ENCODE results near the gene FAM185A. TPM values are rescaled to one million over a fixed set of nuclear protein-coding genes. Genes with fewer than 3 reads are reported as not detected.
"Not testable (repeated sequence)": the region's sequence is repeated elsewhere in the genome, so short reads cannot be mapped to it uniquely, and the experiment has no call there.

FAM185A gene
- total RNA-seq, 2 experiments from 2014 or later = 9.1 to 10.2 TPM

GRCh38 chr7:102770467-102770866 lies 21.7 kb downstream of the FAM185A start:
- CTCF ChIA-PET, POLR2A ChIA-PET: not testable (repeated sequence)

DNA sequence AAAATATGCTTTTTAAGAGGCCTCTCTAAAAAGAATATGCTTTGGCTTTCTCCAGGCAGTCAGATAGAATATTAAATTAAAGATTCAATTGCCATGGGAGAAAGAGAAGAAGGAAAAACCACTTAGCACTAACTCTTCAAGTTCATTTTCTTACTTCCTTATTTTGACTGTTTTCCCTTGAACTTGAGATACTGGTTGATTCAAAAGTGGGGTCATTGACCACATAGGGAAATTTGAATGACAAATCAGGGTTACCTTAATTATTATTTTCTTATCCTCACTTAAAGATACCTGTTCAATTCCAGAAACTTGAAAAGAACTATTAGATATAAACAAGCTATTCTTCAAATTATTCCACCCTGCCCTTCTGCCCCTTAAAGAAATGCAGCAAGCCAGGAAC lies 27.4 kb downstream of the FAM185A start:
- POLR2A ChIA-PET, CTCF ChIA-PET: not testable (repeated sequence)

GRCh38 chr7:102778663-102779062 lies 29.9 kb downstream of the FAM185A start:
- POLR2A ChIA-PET, CTCF ChIA-PET: not testable (repeated sequence)

GRCh38 chr7:102780926-102781325 lies 32.1 kb downstream of the FAM185A start:
- CTCF ChIA-PET, POLR2A ChIA-PET: not testable (repeated sequence)

- POLR2A ChIA-PET, CTCF ChIA-PET: not testable (repeated sequence)
Measured at GRCh38 chr7:102788770-102789169, 40.0 kb downstream of the FAM185A start.

DNA sequence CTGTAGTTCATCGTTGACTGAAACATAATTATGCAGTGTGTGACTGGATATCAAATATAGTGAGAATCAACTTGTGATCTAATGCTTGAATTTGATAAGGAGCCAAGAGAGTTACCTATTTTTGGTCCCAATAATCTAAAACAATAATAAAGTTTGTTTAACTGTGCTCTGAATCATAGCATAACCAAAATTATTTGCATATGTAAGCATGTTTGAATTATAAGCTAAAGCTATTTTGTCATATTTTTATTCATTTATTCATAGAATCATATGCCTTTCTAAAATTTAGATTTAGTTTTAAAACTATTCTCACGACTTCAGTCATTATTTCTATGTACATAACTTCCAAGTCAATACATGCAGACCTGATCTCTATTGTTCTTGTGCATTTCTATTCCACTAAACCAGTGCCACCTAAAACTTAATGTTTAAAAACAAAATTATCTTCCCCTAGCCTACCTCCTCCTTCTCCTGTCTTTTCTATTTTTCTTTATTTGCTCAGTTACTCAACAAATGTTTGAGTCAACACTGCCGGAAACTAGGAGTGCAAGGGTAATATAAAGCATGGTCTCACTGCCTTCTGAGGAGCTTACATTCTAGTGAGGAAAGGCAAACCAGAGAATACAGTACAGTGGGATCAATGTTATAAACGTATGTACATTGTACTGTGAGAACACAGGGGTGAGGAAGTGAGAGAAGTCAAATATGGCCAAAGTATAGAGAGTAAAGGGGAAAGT lies 41.7 kb downstream of the FAM185A start:
- POLR2A ChIA-PET, CTCF ChIA-PET: not testable (repeated sequence)

DNA sequence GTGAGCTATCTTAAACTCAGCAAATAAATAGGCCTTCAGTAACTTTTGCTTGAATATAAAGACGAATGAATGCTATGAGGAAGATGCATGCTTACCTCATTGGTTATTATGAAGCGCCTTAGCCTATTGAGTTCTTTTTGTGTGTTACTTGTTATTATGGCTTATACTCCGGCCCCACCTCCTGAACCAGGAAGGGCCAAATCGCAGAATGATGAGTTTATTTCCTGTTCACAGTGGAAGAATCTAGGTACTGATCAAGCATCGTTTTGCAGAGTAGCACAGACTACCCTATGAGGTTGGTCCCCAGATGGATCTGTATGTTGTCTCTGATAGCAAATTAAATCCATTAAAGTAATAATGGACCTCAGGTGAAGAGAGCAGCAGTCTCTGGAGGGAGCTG lies 42.6 kb downstream of the FAM185A start:
- CTCF ChIA-PET, POLR2A ChIA-PET: not testable (repeated sequence)

- POLR2A ChIA-PET, CTCF ChIA-PET: not testable (repeated sequence)
Measured at GRCh38 chr7:102791831-102792230, 43.0 kb downstream of the FAM185A start.

DNA sequence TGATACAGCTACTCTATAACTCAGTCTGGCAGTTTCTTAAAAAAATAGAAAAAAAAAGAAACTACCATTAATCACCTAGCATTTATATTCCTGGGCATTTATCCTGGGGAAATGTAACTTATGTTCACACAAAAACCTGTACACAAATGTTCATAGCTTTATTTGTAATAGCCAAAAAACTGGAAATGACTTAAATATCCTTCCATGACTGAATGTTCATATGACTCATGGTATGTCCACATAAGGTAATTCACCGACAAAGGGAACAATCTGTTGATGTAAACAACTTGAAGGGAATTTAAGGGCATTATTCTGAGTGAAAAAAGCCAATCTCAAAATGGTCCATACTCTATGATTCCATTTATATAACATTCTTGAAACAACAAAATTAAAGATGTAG lies 45.8 kb downstream of the FAM185A start:
- CTCF ChIA-PET = interaction anchor here (0.6 kb wide), 2 partner anchors 236 to 506 kb away, joined by 3 to 5 read pairs; no protein-coding TSS in a partner anchor
- POLR2A ChIA-PET = not testable (repeated sequence)

GRCh38 chr7:102795987-102796595 lies 47.3 kb downstream of the FAM185A start:
- CTCF ChIA-PET, POLR2A ChIA-PET: not testable (repeated sequence)

- ChIA-PET CTCF (no interaction called here), POLR2A (interaction anchor here (0.7 kb wide), 1 partner anchor 122 kb away, joined by 5 read pairs; no protein-coding TSS in a partner anchor)
Measured at GRCh38 chr7:102806613-102807012, 57.8 kb downstream of the FAM185A start.

GRCh38 chr7:102810916-102811315 lies 62.1 kb downstream of the FAM185A start:
- CTCF ChIA-PET = no interaction called here

GRCh38 chr7:102811942-102812678 lies 63.3 kb downstream of the FAM185A start:
- ChIA-PET POLR2A (no interaction called here), CTCF (no interaction called here)

More at GRCh38 chr7:102810916-102811315, 62.1 kb downstream of the FAM185A start:
- POLR2A ChIA-PET = no interaction called here

DNA sequence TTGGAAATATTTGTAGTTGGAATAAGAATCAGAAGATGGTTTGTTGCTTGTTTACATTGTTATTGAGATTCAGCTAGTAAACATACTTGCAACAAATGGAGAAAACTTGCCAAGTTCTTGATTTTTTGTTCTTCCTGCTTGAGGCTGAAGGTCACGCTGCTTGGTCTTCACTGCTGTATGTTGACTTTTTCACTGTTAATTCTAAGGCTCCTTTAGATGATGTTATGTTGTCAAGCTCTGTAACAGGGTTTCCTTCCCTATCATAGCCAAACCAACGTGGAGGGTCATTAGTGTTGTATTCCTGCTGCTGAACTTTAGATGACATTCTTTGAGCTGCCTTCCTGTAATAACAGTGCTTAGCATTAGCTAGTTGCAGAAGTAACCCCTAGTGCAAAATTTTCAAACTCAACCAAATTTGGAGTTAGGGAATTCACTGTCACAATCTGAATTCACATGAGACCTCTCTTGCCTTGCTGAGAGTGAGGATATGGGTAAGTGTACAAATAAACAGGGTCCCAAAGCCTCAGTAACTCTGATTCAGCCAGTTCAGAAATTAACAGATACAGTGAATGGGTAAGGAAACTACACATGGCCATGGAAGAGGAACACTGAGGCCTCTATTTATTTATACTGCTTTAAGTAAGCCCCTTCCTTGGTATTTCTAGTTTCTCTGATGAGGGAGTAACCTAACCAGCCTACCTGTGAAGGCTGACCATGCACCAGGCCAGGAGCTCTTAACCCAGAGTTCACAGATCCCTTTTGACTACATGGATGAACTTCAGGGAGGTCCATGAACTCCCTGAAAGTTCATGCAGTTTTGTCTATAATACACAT lies 64.6 kb downstream of the FAM185A start:
- POLR2A ChIA-PET = no interaction called here
- CTCF ChIA-PET = interaction anchor here (1.1 kb wide), 1 partner anchor 20 kb away, joined by 4 read pairs; no protein-coding TSS in a partner anchor

GRCh38 chr7:102814025-102814471 lies 65.2 kb downstream of the FAM185A start:
- CTCF ChIA-PET = no interaction called here
- POLR2A ChIA-PET = interaction anchor here (0.7 kb wide), 1 partner anchor 9 kb away, joined by 3 read pairs; no protein-coding TSS in a partner anchor

DNA sequence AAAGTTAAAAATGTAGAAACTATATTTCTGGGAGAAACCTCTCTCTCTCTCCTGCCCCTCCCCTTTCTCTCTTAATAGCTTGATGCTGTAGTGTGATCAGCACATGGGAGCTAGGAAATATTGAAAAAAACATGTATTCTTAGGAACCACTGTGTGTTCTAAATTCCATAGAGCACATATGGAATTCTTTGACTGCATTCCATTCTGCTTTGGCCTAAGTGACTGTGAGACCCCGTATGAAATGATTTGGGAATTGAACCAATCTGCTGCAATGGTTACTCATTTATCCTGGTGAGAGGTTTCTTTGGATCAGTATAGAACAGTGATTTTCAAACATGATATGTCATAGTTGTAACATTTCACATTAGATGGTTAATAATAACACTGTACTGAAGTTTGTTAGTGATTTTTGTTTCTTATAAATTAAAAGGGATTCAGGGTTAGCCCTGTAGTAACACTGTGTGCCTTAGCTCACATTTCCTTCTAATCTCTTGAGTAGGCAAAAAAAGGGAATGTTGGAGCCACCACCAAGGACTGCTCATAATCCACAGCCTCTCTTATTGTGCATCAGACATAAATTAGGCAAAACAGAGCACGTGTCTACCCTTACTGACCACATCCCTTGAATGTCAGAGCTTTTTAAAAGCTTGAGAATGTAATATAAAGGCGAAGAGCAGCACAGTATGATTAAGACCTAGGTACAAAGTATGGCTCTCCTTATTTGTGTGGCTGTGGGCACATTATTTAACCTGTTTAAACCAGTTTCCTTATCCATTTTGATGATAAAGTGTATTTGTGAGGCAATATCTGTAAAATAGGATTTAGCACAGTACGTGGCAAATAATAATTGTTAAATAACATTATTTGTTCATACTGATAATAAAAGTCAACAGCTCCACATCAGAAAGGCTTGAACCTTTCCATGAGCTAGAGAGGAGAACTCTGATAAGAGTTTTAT lies 69.1 kb downstream of the FAM185A start:
- POLR2A ChIA-PET = interaction anchor here (0.7 kb wide), 1 partner anchor 17 kb away, joined by 3 read pairs; no protein-coding TSS in a partner anchor
- CTCF ChIA-PET = no interaction called here

GRCh38 chr7:102819151-102819550 lies 70.4 kb downstream of the FAM185A start:
- ChIA-PET POLR2A (no interaction called here), CTCF (no interaction called here)

- CTCF ChIA-PET = no interaction called here
- POLR2A ChIA-PET = no interaction called here
Measured at GRCh38 chr7:102821994-102822747, 73.4 kb downstream of the FAM185A start.
